Heart left ventricle (tissue), 16 donors: ENCODE data around the gene SPTLC2. TPM values are rescaled to one million over a fixed set of nuclear protein-coding genes. Genes with fewer than 3 reads are reported as not detected.

Source experiments
- ATAC-seq, 4 donors: fragments of 200-7000 bp; cut with Tn5 transposase; one replicate each; pipeline ENCODE4 v1.9.1; 2020 to 2022; ENCODE audit warnings: moderate library complexity in 4 of 4, mild to moderate bottlenecking in 3 of 4, moderate number of reproducible peaks in 1 of 4
- DNase-seq, 5 donors: peaks; one replicate each; pipeline ENCODE4 v3.0.0-alpha.2; 2020
- H3K27ac ChIP-seq, 12 donors: fragments of 200-600 bp; sonication (generic) in 4 of 12; one replicate each; pipeline versions ENCODE4 v1.5.0 to v1.8.0; 2016 to 2022; ENCODE audit warnings: mild to moderate bottlenecking in 2 of 12
- H3K27me3 ChIP-seq, 9 donors: fragments of 200-600 bp; sonication (generic) in 2 of 9; one replicate each; pipeline versions ENCODE4 v1.5.1 to v1.8.0; 2016 to 2022; ENCODE audit warnings: mild to moderate bottlenecking in 3 of 9
- H3K36me3 ChIP-seq, 9 donors: fragments of 200-600 bp; sonication (generic) in 2 of 9; one replicate each; pipeline versions ENCODE4 v1.5.0 to v1.8.0; 2018 to 2022; ENCODE audit warnings: mild to moderate bottlenecking in 2 of 9
- H3K4me1 ChIP-seq, 12 donors: fragments of 200-600 bp; sonication (generic) in 4 of 12; one replicate each; pipeline versions ENCODE4 v1.5.0 to v1.8.0; 2016 to 2022; ENCODE audit warnings: mild to moderate bottlenecking in 3 of 12
- H3K4me3 ChIP-seq, 12 donors: fragments of 200-600 bp; sonication (generic) in 4 of 12; one replicate each; pipeline versions ENCODE4 v1.5.0 to v1.8.0; 2017 to 2022; ENCODE audit warnings: mild to moderate bottlenecking in 9 of 12, moderate library complexity in 4 of 12
- H3K9me3 ChIP-seq, 12 donors: fragments of 200-600 bp; sonication (generic) in 4 of 12; one replicate each; pipeline versions ENCODE4 v1.5.0 to v1.8.0; 2016 to 2022; ENCODE audit warnings: mild to moderate bottlenecking in 1 of 12
- CTCF ChIP-seq, 12 donors: fragments of 200-600 bp; sonication (generic) in 4 of 12; IDR thresholded peaks; one replicate each; pipeline versions ENCODE4 v1.5.0 to v1.8.0; 2018 to 2022; ENCODE audit warnings: antibody characterized with exemption in 12 of 12, mild to moderate bottlenecking in 5 of 12
- POLR2A ChIP-seq, 2 donors: fragments of 450-650 bp; IDR thresholded peaks; one replicate each; pipeline ENCODE4 v1.6.1; 2017; ENCODE audit warnings: antibody characterized with exemption in 2 of 2, mild to moderate bottlenecking in 2 of 2, moderate library complexity in 2 of 2
- WGBS, 4 donors: extraction: QIAGEN DNeasy Blood & Tissue Kit in 2 of 4; methylation state at CpG; one replicate each; pipeline versions ENCODE4 v1.1.5 to v1.1.7; 2013 to 2018; 5-methylcytosine and 5-hydroxymethylcytosine counted together
- intact Hi-C, 10 donors: fragments of 100-400 bp; cut with DNase I; formaldehyde crosslinking; loops; one replicate each; pipeline versions ENCODE4 v1.11.1 to v1.14.2; 2022
- polyA plus RNA-seq, 2 donors: library from polyadenylated mRNA; stranded (reverse); fragments of 200-250 nt; gene quantifications; one replicate each; pipeline ENCODE4 v1.2.3, GENCODE V29; 2013
- total RNA-seq, 9 donors: library from RNA; depleted of rRNA in 2 of 9; stranded (reverse); fragments of >200 nt in 2 of 9; fragmentation: NEBNext Ultra II Directional in 3 of 9; extraction: Animal tissue kit (Norgen Biotek cat#: 25700) in 3 of 9; gene quantifications; one replicate each; pipeline versions ENCODE4 v1.1.0 to v1.2.4, GENCODE V29; 2016 to 2023
- donor health status: ischemic (EF 13 %, LVEDD 7.1; RV severe dilation, severe dysfunction).
- donor health status: healthy with polysubstance abuse.
- donor health status: DM: no; HTN: yes; CAD: no.
- donor health status: DM: no; HTN: no; CAD: no.
- donor health status: ischemic (EF 25% LVEDD 6.9; RV normal size, moderate dysfunction).
- donor health status: ischemic (EF 25% LVEDD 5.7; RV mildly dilated, moderate dysfunction).
- donor health status: healthy.
- donor health status: DM: yes; HTN: yes; CAD: no.
- donor health status: ischemic (EF 35%, LVEDD 5.7; RV mildly dilated, moderate dysfunction).
- donor health status: nonischemic (EF 11% LVEDD 7.7; RV severe dilation, severe dysfunction).
- donor health status: DM: yes; HTN: yes; CAD: no.
- donor health status: PGD.
- donor health status: ischemic (EF 29% LVEDD 5.4; RV normal size, mild dysfunction).
- donor health status: nonischemic (EF 23%, LVEDD 6.1; RV moderate dilation, normal function).

SPTLC2 gene
- total and polyA plus RNA-seq, 11 donors = 3.8 to 25.2 (median 11.2) TPM

GRCh38 chr14:77526266-77526665, 90.2 kb downstream of the SPTLC2 start:
- intact Hi-C loops = no loop called here
- H3K4me1 ChIP-seq = peaks cover 0 to 4% (median 0%) of the 10 kb centered on the region in 12 donors
- H3K27me3 ChIP-seq = no peaks in the 10 kb centered on the region
- ATAC-seq = no peak
- WGBS, 4 donors = 67 to 80% (median 76%) methylated on average over 1 of the region's 1 CpG
- H3K36me3 ChIP-seq = peaks cover 0 to 18% (median 12%) of the 10 kb centered on the region in 9 donors
- no peaks in the 10 kb centered on the region for H3K9me3 ChIP-seq
- DNase-seq = no peak
- H3K4me3 ChIP-seq = no peak overlapping the region
- TF ChIP-seq POLR2A (IDR thresholded peaks at IDR 0.05) (no peak), CTCF (IDR thresholded peaks at IDR 0.05) (no peak)
- no peak overlapping the region for H3K27ac ChIP-seq

GRCh38 chr14:77524536-77524935, 91.9 kb downstream of the SPTLC2 start:
- Histone ChIP-seq H3K36me3 (peaks cover 0 to 30% (median 20%) of the 10 kb centered on the region in 9 donors), H3K4me3 (no peak overlapping the region), H3K9me3 (no peaks in the 10 kb centered on the region), H3K4me1 (peaks cover 0 to 4% (median 0%) of the 10 kb centered on the region in 12 donors), H3K27me3 (no peaks in the 10 kb centered on the region), H3K27ac (no peak overlapping the region)
- intact Hi-C loops = no loop called here
- no peak for ATAC-seq
- 90 to 98% (median 96%) methylated on average over 6 of the region's 6 CpGs for WGBS, 4 donors
- DNase-seq = no peak
- TF ChIP-seq POLR2A (IDR thresholded peaks at IDR 0.05) = no peak
- no peak for TF ChIP-seq CTCF (IDR thresholded peaks at IDR 0.05)

GRCh38 chr14:77523109-77523508, 93.3 kb downstream of the SPTLC2 start:
- Histone ChIP-seq H3K9me3 (no peaks in the 10 kb centered on the region), H3K36me3 (peaks cover 0 to 44% (median 34%) of the 10 kb centered on the region in 9 donors), H3K4me3 (no peak overlapping the region), H3K27me3 (no peaks in the 10 kb centered on the region), H3K27ac (no peak overlapping the region), H3K4me1 (peaks cover 0 to 4% (median 0%) of the 10 kb centered on the region in 12 donors)
- TF ChIP-seq POLR2A (IDR thresholded peaks at IDR 0.05) (no peak), CTCF (IDR thresholded peaks at IDR 0.05) (no peak)
- ATAC-seq = no peak
- 88 to 93% (median 90%) methylated on average over 3 of the region's 3 CpGs for WGBS, 4 donors
- intact Hi-C loops = no loop called here
- no peak for DNase-seq

GRCh38 chr14:77520555-77520954, 95.9 kb downstream of the SPTLC2 start:
- WGBS, 4 donors = 78 to 89% (median 85%) methylated on average over 4 of the region's 4 CpGs
- no peak overlapping the region for H3K27ac ChIP-seq
- no peaks in the 10 kb centered on the region for H3K4me1 ChIP-seq
- intact Hi-C loops = no loop called here
- H3K27me3 ChIP-seq = no peaks in the 10 kb centered on the region
- no peaks in the 10 kb centered on the region for H3K9me3 ChIP-seq
- H3K4me3 ChIP-seq = no peak overlapping the region
- TF ChIP-seq POLR2A (IDR thresholded peaks at IDR 0.05) (no peak), CTCF (IDR thresholded peaks at IDR 0.05) (no peak)
- no peak for ATAC-seq
- H3K36me3 ChIP-seq = peaks cover 0 to 69% (median 56%) of the 10 kb centered on the region in 9 donors
- no peak for DNase-seq
